Peyer's patch (tissue), 4 donors: ENCODE results near the gene MS4A1. TPM values are rescaled to one million over a fixed set of nuclear protein-coding genes. Genes with fewer than 3 reads are reported as not detected.

Experiments
- DNase-seq, 3 donors: peaks; one replicate each; pipeline ENCODE4 v3.0.0-alpha.2; 2017 to 2019
- H3K27ac ChIP-seq, 4 donors: fragments of 200-600 bp; sonication (generic); one replicate each; pipeline ENCODE4 v1.5.1; 2016 to 2019
- H3K27me3 ChIP-seq, 2 donors: fragments of 200-600 bp; sonication (generic); one replicate each; pipeline ENCODE4 v1.5.1; 2019
- H3K36me3 ChIP-seq, 3 donors: fragments of 200-600 bp; sonication (generic); one replicate each; pipeline ENCODE4 v1.5.1; 2016 to 2019
- H3K4me1 ChIP-seq, 4 donors: fragments of 200-600 bp; sonication (generic); one replicate each; pipeline ENCODE4 v1.5.1; 2016 to 2019
- H3K4me3 ChIP-seq, 4 donors: fragments of 200-600 bp; sonication (generic); 1 replicate in 3 of 4; 2 replicates in 1 of 4; pipeline ENCODE4 v1.5.1; 2016 to 2019; ENCODE audit warnings: mild to moderate bottlenecking in 1 of 4
- H3K9me3 ChIP-seq, 4 donors: fragments of 200-600 bp; sonication (generic); one replicate each; pipeline ENCODE4 v1.5.1; 2016 to 2019; ENCODE audit warnings: mild to moderate bottlenecking in 1 of 4
- CTCF ChIP-seq, 6 experiments: fragments of 450-650 bp in 4 of 6; fragments of 200-600 bp in 2 of 6; sonication (generic) in 1 of 6; IDR thresholded peaks; one replicate each; pipeline ENCODE4 v1.5.1; 2017 to 2019; ENCODE audit warnings: antibody characterized with exemption in 6 of 6, mild to moderate bottlenecking in 3 of 6, moderate library complexity in 1 of 6
- POLR2A ChIP-seq, 2 donors: fragments of 450-650 bp; IDR thresholded peaks; one replicate each; pipeline ENCODE4 v1.5.1; 2017; ENCODE audit warnings: antibody characterized with exemption in 2 of 2, mild to moderate bottlenecking in 2 of 2, moderate library complexity in 2 of 2
- total RNA-seq, 4 donors: library from RNA; depleted of rRNA; stranded (reverse); fragments of >200 nt; gene quantifications; one replicate each; pipeline ENCODE4 v1.1.0, GENCODE V29; 2016

Gene MS4A1
- total RNA-seq, 4 donors from 2014 or later: 3.2 to 260 (median 18.5) TPM; not detected in 1

- DNase-seq: no peak
- Histone ChIP-seq H3K27me3 (no peaks in the 10 kb centered on the region), H3K4me3 (no peak within 1 kb of the TSS), H3K27ac (no peak within 1 kb of the TSS), H3K36me3 (no peaks in the 10 kb centered on the region), H3K9me3 (no peaks in the 10 kb centered on the region), H3K4me1 (no peaks in the 10 kb centered on the region)
- TF ChIP-seq POLR2A (IDR thresholded peaks at IDR 0.05): no peak
- TF ChIP-seq CTCF (IDR thresholded peaks at IDR 0.05): no peak
These were observed 36.9 kb downstream of the MS4A1 start, which contains the start of gene MS4A12 for GRCh38 chr11:60492488-60493009. TSS of gene MS4A12 (plus strand) at chr11:60492778. CDS start at chr11:60497319, 4,541 bp downstream.

GRCh38 chr11:60493454-60493853, 37.8 kb downstream of the MS4A1 start:
- Histone ChIP-seq H3K4me3 (no peak overlapping the region), H3K9me3 (no peaks in the 10 kb centered on the region), H3K27me3 (no peaks in the 10 kb centered on the region), H3K36me3 (no peaks in the 10 kb centered on the region), H3K4me1 (no peaks in the 10 kb centered on the region), H3K27ac (no peak overlapping the region)
- DNase-seq: no peak
- TF ChIP-seq POLR2A (IDR thresholded peaks at IDR 0.05) (no peak), CTCF (IDR thresholded peaks at IDR 0.05) (no peak)

- TF ChIP-seq CTCF (IDR thresholded peaks at IDR 0.05) (no peak), POLR2A (IDR thresholded peaks at IDR 0.05) (no peak)
- Histone ChIP-seq H3K36me3 (no peaks in the 10 kb centered on the region), H3K4me3 (no peak overlapping the region), H3K9me3 (no peaks in the 10 kb centered on the region), H3K27me3 (no peaks in the 10 kb centered on the region), H3K4me1 (peaks cover 0 to 17% (median 0%) of the 10 kb centered on the region in 4 donors), H3K27ac (peak overlapping the region in 1 of 4 donors; percentile 33)
- no peak for DNase-seq
These were observed 42.8 kb downstream of the MS4A1 start for GRCh38 chr11:60498399-60498798.

DNA sequence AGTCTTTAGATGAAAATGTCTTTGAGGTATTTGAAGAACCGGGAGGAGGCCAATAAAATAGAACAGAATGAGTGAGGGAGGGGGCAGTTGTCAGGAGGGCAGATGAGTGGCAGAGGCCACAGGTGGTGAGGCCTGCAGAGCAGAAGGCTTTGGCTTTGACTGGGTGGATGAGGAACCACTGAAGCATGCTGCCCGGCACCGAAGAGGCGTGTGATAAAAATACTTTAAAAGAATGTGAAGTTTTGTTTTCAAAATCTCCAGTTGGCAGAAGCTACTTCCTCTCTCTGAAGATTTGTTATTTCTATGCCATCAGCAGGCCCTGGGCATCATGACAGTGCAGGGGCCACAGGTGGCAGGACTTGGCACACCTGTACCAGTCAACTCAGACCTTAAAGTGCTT, 43.2 kb downstream of the MS4A1 start:
- H3K27ac ChIP-seq: peak overlapping the region in 2 of 4 donors; percentile 24 to 33
- H3K4me1 ChIP-seq: peaks cover 0 to 17% (median 0%) of the 10 kb centered on the region in 4 donors
- H3K27me3 ChIP-seq: no peaks in the 10 kb centered on the region
- H3K4me3 ChIP-seq: no peak overlapping the region
- TF ChIP-seq CTCF (IDR thresholded peaks at IDR 0.05) (no peak), POLR2A (IDR thresholded peaks at IDR 0.05) (no peak)
- H3K9me3 ChIP-seq: no peaks in the 10 kb centered on the region
- H3K36me3 ChIP-seq: no peaks in the 10 kb centered on the region
- peak in 2 of 3 donors; percentile 23 to 61 for DNase-seq

- no peak for TF ChIP-seq POLR2A (IDR thresholded peaks at IDR 0.05)
- TF ChIP-seq CTCF (IDR thresholded peaks at IDR 0.05): peak in 3 of 6 experiments; percentile 19 to 39 (median 22)
- DNase-seq: no peak
- Histone ChIP-seq H3K27me3 (no peaks in the 10 kb centered on the region), H3K27ac (peak overlapping the region in 1 of 4 donors; percentile 27), H3K4me1 (peaks cover 0 to 17% (median 0%) of the 10 kb centered on the region in 4 donors), H3K36me3 (no peaks in the 10 kb centered on the region), H3K9me3 (no peaks in the 10 kb centered on the region), H3K4me3 (no peak overlapping the region)
These were observed 44.7 kb downstream of the MS4A1 start for GRCh38 chr11:60500276-60500910.
